Measurements from ENCODE around the gene NKD1.

- TF ChIP-seq, protein P1, sequence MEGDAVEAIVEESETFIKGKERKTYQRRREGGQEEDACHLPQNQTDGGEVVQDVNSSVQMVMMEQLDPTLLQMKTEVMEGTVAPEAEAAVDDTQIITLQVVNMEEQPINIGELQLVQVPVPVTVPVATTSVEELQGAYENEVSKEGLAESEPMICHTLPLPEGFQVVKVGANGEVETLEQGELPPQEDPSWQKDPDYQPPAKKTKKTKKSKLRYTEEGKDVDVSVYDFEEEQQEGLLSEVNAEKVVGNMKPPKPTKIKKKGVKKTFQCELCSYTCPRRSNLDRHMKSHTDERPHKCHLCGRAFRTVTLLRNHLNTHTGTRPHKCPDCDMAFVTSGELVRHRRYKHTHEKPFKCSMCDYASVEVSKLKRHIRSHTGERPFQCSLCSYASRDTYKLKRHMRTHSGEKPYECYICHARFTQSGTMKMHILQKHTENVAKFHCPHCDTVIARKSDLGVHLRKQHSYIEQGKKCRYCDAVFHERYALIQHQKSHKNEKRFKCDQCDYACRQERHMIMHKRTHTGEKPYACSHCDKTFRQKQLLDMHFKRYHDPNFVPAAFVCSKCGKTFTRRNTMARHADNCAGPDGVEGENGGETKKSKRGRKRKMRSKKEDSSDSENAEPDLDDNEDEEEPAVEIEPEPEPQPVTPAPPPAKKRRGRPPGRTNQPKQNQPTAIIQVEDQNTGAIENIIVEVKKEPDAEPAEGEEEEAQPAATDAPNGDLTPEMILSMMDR (IDR thresholded peaks at IDR 0.05), result no peak
- TF ChIP-seq POLR2A (IDR thresholded peaks at IDR 0.05), result no peak
These were observed 85.0 kb downstream of the NKD1 start for GRCh38 chr16:50632927-50633800.

All from sigmoid colon (tissue), 3 donors.